GM23338 (cell line): Measurements from ENCODE around the gene RPA3. TPM values are rescaled to one million over a fixed set of nuclear protein-coding genes. Genes with fewer than 3 reads are reported as not detected.

ENCODE experiments used
- ATAC-seq: fragments of 200-7000 bp; cut with Tn5 transposase; 3 replicates; pipeline ENCODE4 v1.9.1; 2020
- DNase-seq: peaks from one replicate; pipeline ENCODE4 v3.0.0-alpha.2; 2015; ENCODE audit warnings: low spot score
- H2AFZ ChIP-seq: fragments of 200-600 bp; sonication (generic); 2 replicates; pipeline ENCODE4 v1.8.0; 2016; ENCODE audit warnings: antibody characterized with exemption, mild to moderate bottlenecking, moderate library complexity
- H3F3A ChIP-seq: fragments of 200-600 bp; sonication (generic); replicated peaks from 2 replicates; pipeline ENCODE4 v1.8.0; 2017; ENCODE audit warnings: antibody characterized with exemption, mixed run types, low read depth
- H3K27ac ChIP-seq: fragments of 200-600 bp; sonication (generic); 2 replicates; pipeline ENCODE4 v1.6.1; 2016; ENCODE audit warnings: low read depth
- H3K27me3 ChIP-seq: fragments of 200-600 bp; sonication (generic); 2 replicates; pipeline ENCODE4 v1.8.0; 2016; ENCODE audit warnings: mild to moderate bottlenecking, mixed run types, moderate library complexity; ENCODE audit not compliant: insufficient read depth
- H3K36me3 ChIP-seq: fragments of 200-600 bp; sonication (generic); 2 replicates; pipeline ENCODE4 v1.8.0; 2016; ENCODE audit warnings: mild to moderate bottlenecking; ENCODE audit not compliant: insufficient read depth
- H3K4me1 ChIP-seq: fragments of 200-600 bp; sonication (generic); 2 replicates; pipeline ENCODE4 v1.8.0; 2016; ENCODE audit warnings: mild to moderate bottlenecking, moderate library complexity; ENCODE audit not compliant: insufficient read depth
- H3K4me2 ChIP-seq: fragments of 200-600 bp; sonication (generic); 2 replicates; pipeline ENCODE4 v1.7.1; 2017; ENCODE audit warnings: mixed run types
- H3K4me3 ChIP-seq: fragments of 200-600 bp; sonication (generic); 2 replicates; pipeline ENCODE4 v1.6.1; 2016; ENCODE audit warnings: mixed run types
- H3K79me2 ChIP-seq: fragments of 200-600 bp; sonication (generic); replicated peaks from 2 replicates; pipeline ENCODE4 v1.8.0; 2017; ENCODE audit warnings: mild to moderate bottlenecking; ENCODE audit not compliant: insufficient read depth
- H3K9me2 ChIP-seq: fragments of 200-600 bp; sonication (generic); 2 replicates; pipeline ENCODE4 v1.8.0; 2017; ENCODE audit not compliant: insufficient read depth
- H4K20me1 ChIP-seq: fragments of 200-600 bp; sonication (generic); replicated peaks from 2 replicates; pipeline ENCODE4 v1.8.0; 2017; ENCODE audit warnings: mild to moderate bottlenecking; ENCODE audit not compliant: insufficient read depth
- H3K27ac Mint-ChIP-seq: 2 replicates; pipeline ENCODE4 v1.8.0; 2020; ENCODE audit warnings: inconsistent platforms, mild to moderate bottlenecking, moderate library complexity, mixed read lengths
- H3K27me3 Mint-ChIP-seq: 3 replicates; pipeline ENCODE4 v1.8.0; 2022; ENCODE audit warnings: low read depth, mild to moderate bottlenecking, moderate library complexity, mixed read lengths, inconsistent platforms; ENCODE audit not compliant: insufficient read depth, poor library complexity
- H3K36me3 Mint-ChIP-seq: 3 replicates; pipeline ENCODE4 v1.8.0; 2021; ENCODE audit warnings: low read depth, mild to moderate bottlenecking, inconsistent platforms, moderate library complexity, mixed read lengths
- H3K4me1 Mint-ChIP-seq: 3 replicates; pipeline ENCODE4 v1.8.0; 2020; ENCODE audit warnings: mild to moderate bottlenecking, inconsistent platforms, mixed read lengths
- H3K4me3 Mint-ChIP-seq: 3 replicates; pipeline ENCODE4 v1.8.0; 2021; ENCODE audit warnings: moderate library complexity, mild to moderate bottlenecking, inconsistent platforms, mixed read lengths
- H3K9me3 Mint-ChIP-seq: 3 replicates; pipeline ENCODE4 v1.8.0; 2020; ENCODE audit warnings: moderate library complexity, mild to moderate bottlenecking, inconsistent platforms, mixed read lengths
- CTCF ChIP-seq, 2 experiments: fragments of 200-600 bp in 1 of 2; sonication (generic) in 1 of 2; conservative IDR thresholded peaks; 2 replicates each; pipeline versions ENCODE4 v1.5.1 to v1.6.1; 2016 to 2017; ENCODE audit warnings: antibody characterized with exemption in 2 of 2, low read depth in 2 of 2, mild to moderate bottlenecking in 2 of 2, moderate library complexity in 1 of 2
- EZH2 ChIP-seq: fragments of 200-600 bp; sonication (generic); IDR thresholded peaks from one replicate; pipeline ENCODE4 v1.8.0; 2017; ENCODE audit warnings: antibody characterized with exemption, mild to moderate bottlenecking, low read depth; ENCODE audit not compliant: unreplicated experiment
- JUNB ChIP-seq: IDR thresholded peaks from one replicate; pipeline ENCODE4 v1.6.1; 2016; ENCODE audit warnings: antibody characterized with exemption; ENCODE audit not compliant: unreplicated experiment
- NANOG ChIP-seq: IDR thresholded peaks from 2 replicates; pipeline ENCODE4 v1.6.1; 2016; ENCODE audit warnings: antibody characterized with exemption, borderline replicate concordance
- POLR2AphosphoS5 ChIP-seq: IDR thresholded peaks from 2 replicates; pipeline ENCODE4 v1.6.1; 2016; ENCODE audit warnings: antibody characterized with exemption, low read depth
- REST ChIP-seq: IDR thresholded peaks from one replicate; pipeline ENCODE4 v1.6.1; 2018; ENCODE audit warnings: antibody characterized with exemption; ENCODE audit not compliant: unreplicated experiment
- ZNF114 ChIP-seq: fragments of 250-450 bp; sonication (Bioruptor Pico); IDR thresholded peaks from 2 replicates; pipeline ENCODE4 v1.5.0; 2020; ENCODE audit warnings: mild to moderate bottlenecking, moderate library complexity
- ZNF331 ChIP-seq: fragments of 250-450 bp; sonication (Bioruptor Pico); IDR thresholded peaks from 2 replicates; pipeline ENCODE4 v1.5.0; 2020; ENCODE audit warnings: low read depth, mild to moderate bottlenecking, moderate library complexity
- polyA plus RNA-seq: library from polyadenylated mRNA; unstranded; fragments of >200 nt; fragmentation: Nextera tagmentation; extraction: Ambion mirVana; gene quantifications from 2 replicates; pipeline ENCODE4 v1.2.1, GENCODE V29; 2016
- total RNA-seq: library from RNA; depleted of rRNA; stranded (reverse); fragments of >200 nt; shearing (Covaris generic); gene quantifications from 2 replicates; pipeline ENCODE4 v1.2.3, GENCODE V29; 2014
- TF ChIP-seq, protein P1 (sequence below): fragments of 250-450 bp; sonication (Bioruptor Pico); IDR thresholded peaks from 2 replicates; pipeline ENCODE4 v1.5.0; 2020; ENCODE audit warnings: mild to moderate bottlenecking, moderate library complexity

Gene RPA3
- total and polyA plus RNA-seq, 2 experiments from 2014 or later, result 74.9 to 287 TPM

GRCh38 chr7:7653593-7654187 is 64.7 kb downstream of the RPA3 start:
- Histone ChIP-seq H3K36me3 (no peaks in the 10 kb centered on the region), H3K4me1 (no peaks in the 10 kb centered on the region), H3K4me3 (no peak overlapping the region), H4K20me1 (0 out of 2 replicates have a peak, but pooled peaks cover 3% of the 10 kb centered on the region), H3K4me2 (no peak overlapping the region), H3K79me2 (peaks cover 55% of the 10 kb centered on the region), H3K27me3 (no peaks in the 10 kb centered on the region), H2AFZ (no peak overlapping the region), H3K9me2 (no peaks in the 10 kb centered on the region), H3K27ac (no peak overlapping the region), H3F3A (no peaks in the 10 kb centered on the region)
- DNase-seq (peak; percentile 92), ATAC-seq (peak; percentile 91)
- peaks cover 15% of the 10 kb centered on the region; the same call in 2 of the 3 replicates for H3K4me1 Mint-ChIP-seq
- no peaks in the 10 kb centered on the region for H3K27me3 Mint-ChIP-seq
- peaks cover 13% of the 10 kb centered on the region; the same call in 2 of the 3 replicates for H3K36me3 Mint-ChIP-seq
- no peak overlapping the region for H3K4me3 Mint-ChIP-seq
- no peak overlapping the region for H3K27ac Mint-ChIP-seq
- peak; percentile 67 to 85 for TF ChIP-seq CTCF (conservative IDR thresholded peaks at IDR 0.05; ENCODE audit: low read depth in 2 of 2)
- no peak for TF ChIP-seq POLR2AphosphoS5
- peaks cover 15% of the 10 kb centered on the region for H3K9me3 Mint-ChIP-seq

- Mint-ChIP-seq H3K4me3 (no peak overlapping the region), H3K27me3 (no peaks in the 10 kb centered on the region), H3K9me3 (peaks cover 11% of the 10 kb centered on the region), H3K4me1 (peaks cover 15% of the 10 kb centered on the region; the same call in 2 of the 3 replicates), H3K36me3 (peaks cover 13% of the 10 kb centered on the region; the same call in 2 of the 3 replicates), H3K27ac (no peak overlapping the region)
- Histone ChIP-seq H3K4me3 (no peak overlapping the region), H3K4me1 (no peaks in the 10 kb centered on the region), H3K9me2 (no peaks in the 10 kb centered on the region), H3F3A (no peaks in the 10 kb centered on the region), H2AFZ (no peak overlapping the region), H3K27ac (no peak overlapping the region), H3K79me2 (peaks cover 55% of the 10 kb centered on the region), H3K4me2 (no peak overlapping the region), H4K20me1 (0 out of 2 replicates have a peak, but pooled peaks cover 3% of the 10 kb centered on the region), H3K27me3 (no peaks in the 10 kb centered on the region), H3K36me3 (no peaks in the 10 kb centered on the region)
- ATAC-seq (no peak), DNase-seq (no peak)
- TF ChIP-seq NANOG (no peak), JUNB (no peak), REST (no peak), EZH2 (no peak), ZNF331 (CRISPR knock-in tag) (no peak), ZNF114 (CRISPR knock-in tag) (no peak)
- TF ChIP-seq, protein P1, sequence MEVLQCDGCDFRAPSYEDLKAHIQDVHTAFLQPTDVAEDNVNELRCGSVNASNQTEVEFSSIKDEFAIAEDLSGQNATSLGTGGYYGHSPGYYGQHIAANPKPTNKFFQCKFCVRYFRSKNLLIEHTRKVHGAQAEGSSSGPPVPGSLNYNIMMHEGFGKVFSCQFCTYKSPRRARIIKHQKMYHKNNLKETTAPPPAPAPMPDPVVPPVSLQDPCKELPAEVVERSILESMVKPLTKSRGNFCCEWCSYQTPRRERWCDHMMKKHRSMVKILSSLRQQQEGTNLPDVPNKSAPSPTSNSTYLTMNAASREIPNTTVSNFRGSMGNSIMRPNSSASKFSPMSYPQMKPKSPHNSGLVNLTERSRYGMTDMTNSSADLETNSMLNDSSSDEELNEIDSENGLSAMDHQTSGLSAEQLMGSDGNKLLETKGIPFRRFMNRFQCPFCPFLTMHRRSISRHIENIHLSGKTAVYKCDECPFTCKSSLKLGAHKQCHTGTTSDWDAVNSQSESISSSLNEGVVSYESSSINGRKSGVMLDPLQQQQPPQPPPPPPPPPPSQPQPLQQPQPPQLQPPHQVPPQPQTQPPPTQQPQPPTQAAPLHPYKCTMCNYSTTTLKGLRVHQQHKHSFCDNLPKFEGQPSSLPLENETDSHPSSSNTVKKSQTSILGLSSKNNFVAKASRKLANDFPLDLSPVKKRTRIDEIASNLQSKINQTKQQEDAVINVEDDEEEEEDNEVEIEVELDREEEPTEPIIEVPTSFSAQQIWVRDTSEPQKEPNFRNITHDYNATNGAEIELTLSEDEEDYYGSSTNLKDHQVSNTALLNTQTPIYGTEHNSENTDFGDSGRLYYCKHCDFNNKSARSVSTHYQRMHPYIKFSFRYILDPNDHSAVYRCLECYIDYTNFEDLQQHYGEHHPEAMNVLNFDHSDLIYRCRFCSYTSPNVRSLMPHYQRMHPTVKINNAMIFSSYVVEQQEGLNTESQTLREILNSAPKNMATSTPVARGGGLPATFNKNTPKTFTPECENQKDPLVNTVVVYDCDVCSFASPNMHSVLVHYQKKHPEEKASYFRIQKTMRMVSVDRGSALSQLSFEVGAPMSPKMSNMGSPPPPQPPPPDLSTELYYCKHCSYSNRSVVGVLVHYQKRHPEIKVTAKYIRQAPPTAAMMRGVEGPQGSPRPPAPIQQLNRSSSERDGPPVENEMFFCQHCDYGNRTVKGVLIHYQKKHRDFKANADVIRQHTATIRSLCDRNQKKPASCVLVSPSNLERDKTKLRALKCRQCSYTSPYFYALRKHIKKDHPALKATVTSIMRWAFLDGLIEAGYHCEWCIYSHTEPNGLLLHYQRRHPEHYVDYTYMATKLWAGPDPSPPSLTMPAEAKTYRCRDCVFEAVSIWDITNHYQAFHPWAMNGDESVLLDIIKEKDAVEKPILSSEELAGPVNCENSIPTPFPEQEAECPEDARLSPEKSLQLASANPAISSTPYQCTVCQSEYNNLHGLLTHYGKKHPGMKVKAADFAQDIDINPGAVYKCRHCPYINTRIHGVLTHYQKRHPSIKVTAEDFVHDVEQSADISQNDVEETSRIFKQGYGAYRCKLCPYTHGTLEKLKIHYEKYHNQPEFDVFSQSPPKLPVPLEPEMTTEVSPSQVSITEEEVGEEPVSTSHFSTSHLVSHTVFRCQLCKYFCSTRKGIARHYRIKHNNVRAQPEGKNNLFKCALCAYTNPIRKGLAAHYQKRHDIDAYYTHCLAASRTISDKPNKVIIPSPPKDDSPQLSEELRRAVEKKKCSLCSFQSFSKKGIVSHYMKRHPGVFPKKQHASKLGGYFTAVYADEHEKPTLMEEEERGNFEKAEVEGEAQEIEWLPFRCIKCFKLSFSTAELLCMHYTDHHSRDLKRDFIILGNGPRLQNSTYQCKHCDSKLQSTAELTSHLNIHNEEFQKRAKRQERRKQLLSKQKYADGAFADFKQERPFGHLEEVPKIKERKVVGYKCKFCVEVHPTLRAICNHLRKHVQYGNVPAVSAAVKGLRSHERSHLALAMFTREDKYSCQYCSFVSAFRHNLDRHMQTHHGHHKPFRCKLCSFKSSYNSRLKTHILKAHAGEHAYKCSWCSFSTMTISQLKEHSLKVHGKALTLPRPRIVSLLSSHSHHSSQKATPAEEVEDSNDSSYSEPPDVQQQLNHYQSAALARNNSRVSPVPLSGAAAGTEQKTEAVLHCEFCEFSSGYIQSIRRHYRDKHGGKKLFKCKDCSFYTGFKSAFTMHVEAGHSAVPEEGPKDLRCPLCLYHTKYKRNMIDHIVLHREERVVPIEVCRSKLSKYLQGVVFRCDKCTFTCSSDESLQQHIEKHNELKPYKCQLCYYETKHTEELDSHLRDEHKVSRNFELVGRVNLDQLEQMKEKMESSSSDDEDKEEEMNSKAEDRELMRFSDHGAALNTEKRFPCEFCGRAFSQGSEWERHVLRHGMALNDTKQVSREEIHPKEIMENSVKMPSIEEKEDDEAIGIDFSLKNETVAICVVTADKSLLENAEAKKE (CRISPR knock-in tag), result no peak
These were observed 65.4 kb downstream of the RPA3 start for GRCh38 chr7:7652798-7653540.
